K562 (cell line): ENCODE measurements around the gene HES6. TPM values are rescaled to one million over a fixed set of nuclear protein-coding genes. Genes with fewer than 3 reads are reported as not detected.

ENCODE experiments used
- CCAR2 ChIP-seq: fragments of 200-400 bp; formaldehyde crosslinking; IDR thresholded peaks from 2 replicates; pipeline ENCODE4 v1.6.1; 2017; ENCODE audit warnings: mild to moderate bottlenecking, low read depth, low read length
- CEBPG ChIP-seq, 3 experiments: fragments of 200-800 bp in 1 of 3; sonication (Bioruptor generic) in 1 of 3; sonication (generic) in 1 of 3; formaldehyde crosslinking in 1 of 3; IDR thresholded peaks in 2 of 3; conservative IDR thresholded peaks in 1 of 3; 2 replicates each; pipeline versions ENCODE4 v1.6.1 to v1.8.0; 2016 to 2022; ENCODE audit warnings: missing compliant biosample characterization in 2 of 3, missing genetic modification characterization in 2 of 3, mild to moderate bottlenecking in 1 of 3, missing genetic modification reagents in 1 of 3
- CREB3 ChIP-seq: fragments of 450-650 bp; conservative IDR thresholded peaks from 2 replicates; pipeline ENCODE4 v1.6.1; 2016; ENCODE audit warnings: missing genetic modification characterization, low read depth, mild to moderate bottlenecking, missing compliant biosample characterization, moderate library complexity
- CTBP1 ChIP-seq: fragments of 450-650 bp; IDR thresholded peaks from 2 replicates; pipeline ENCODE4 v1.6.1; 2016; ENCODE audit warnings: borderline replicate concordance
- GMEB1 ChIP-seq: fragments of 250-450 bp; sonication (Bioruptor Pico); IDR thresholded peaks from 2 replicates; pipeline ENCODE4 v1.4.0; 2020; ENCODE audit warnings: mild to moderate bottlenecking
- HDGF ChIP-seq: fragments of 450-650 bp; IDR thresholded peaks from 2 replicates; pipeline ENCODE4 v1.6.1; 2016
- KHSRP ChIP-seq: fragments of 450-650 bp; IDR thresholded peaks from 2 replicates; pipeline ENCODE4 v1.6.1; 2017
- MEF2D ChIP-seq: conservative IDR thresholded peaks from 2 replicates; pipeline ENCODE4 v1.6.1; 2016; ENCODE audit warnings: low read depth, missing genetic modification characterization, missing compliant biosample characterization
- MLX ChIP-seq, 2 experiments: fragments of 450-650 bp in 1 of 2; sonication (generic) in 1 of 2; formaldehyde crosslinking; conservative IDR thresholded peaks; 2 replicates each; pipeline versions ENCODE4 v1.4.0 to v1.8.1; 2020 to 2022; ENCODE audit warnings: mild to moderate bottlenecking in 1 of 2, missing genetic modification reagents in 1 of 2
- MXI1 ChIP-seq: IDR thresholded peaks from 2 replicates; pipeline ENCODE4 v1.6.1; 2011; ENCODE audit warnings: low read depth, mild to moderate bottlenecking, improper control_type of control experiment, low read length
- MYNN ChIP-seq, 2 experiments: sonication (generic); formaldehyde crosslinking in 1 of 2; IDR thresholded peaks; 2 replicates each; pipeline versions ENCODE4 v1.5.0 to v1.6.1; 2016 to 2020; ENCODE audit warnings: antibody characterized with exemption in 1 of 2, missing genetic modification reagents in 1 of 2
- NR2C2 ChIP-seq, 2 experiments: fragments of 200-800 bp in 1 of 2; sonication (Bioruptor generic) in 1 of 2; sonication (generic) in 1 of 2; formaldehyde crosslinking in 1 of 2; IDR thresholded peaks; 2 replicates each; pipeline versions ENCODE4 v1.6.1 to v1.8.0; 2016 to 2022; ENCODE audit warnings: mild to moderate bottlenecking in 1 of 2, missing compliant biosample characterization in 1 of 2, missing genetic modification characterization in 1 of 2, missing genetic modification reagents in 1 of 2
- NRF1 ChIP-seq, 2 experiments: fragments of 450-650 bp; IDR thresholded peaks in 1 of 2; conservative IDR thresholded peaks in 1 of 2; 2 replicates each; pipeline ENCODE4 v1.6.1; 2014; ENCODE audit warnings: mild to moderate bottlenecking in 2 of 2
- POLR2H ChIP-seq: IDR thresholded peaks from 2 replicates; pipeline ENCODE4 v1.6.1; 2016; ENCODE audit warnings: missing genetic modification characterization, low read depth, mild to moderate bottlenecking, control low read depth, missing compliant biosample characterization, moderate library complexity
- POLR3G ChIP-seq: IDR thresholded peaks from 2 replicates; pipeline ENCODE4 v1.6.1; 2011; ENCODE audit not compliant: insufficient read length, insufficient replicate concordance; ENCODE audit errors: extremely low read depth
- PTRF ChIP-seq: fragments of 450-650 bp; IDR thresholded peaks from 2 replicates; pipeline ENCODE4 v1.6.1; 2016; ENCODE audit warnings: mild to moderate bottlenecking, missing genetic modification characterization, missing compliant biosample characterization
- STAT6 ChIP-seq: sonication (generic); formaldehyde crosslinking; IDR thresholded peaks from 2 replicates; pipeline ENCODE4 v1.8.1; 2023; ENCODE audit warnings: mild to moderate bottlenecking, missing genetic modification reagents
- TEAD2 ChIP-seq: fragments of 450-650 bp; IDR thresholded peaks from 2 replicates; pipeline ENCODE4 v1.6.1; 2016; ENCODE audit warnings: missing genetic modification characterization, control low read depth, missing compliant biosample characterization
- ZNF212 ChIP-seq: fragments of 450-650 bp; formaldehyde crosslinking; IDR thresholded peaks from 2 replicates; pipeline ENCODE4 v1.4.0; 2020; ENCODE audit warnings: mild to moderate bottlenecking
- ZNF445 ChIP-seq: fragments of 250-450 bp; sonication (Bioruptor Pico); IDR thresholded peaks from 2 replicates; pipeline ENCODE4 v1.4.0; 2020; ENCODE audit warnings: low read depth, mild to moderate bottlenecking, moderate library complexity
- ZNF668 ChIP-seq: fragments of 250-450 bp; sonication (Bioruptor Pico); IDR thresholded peaks from 2 replicates; pipeline ENCODE4 v1.8.0; 2022; ENCODE audit warnings: mild to moderate bottlenecking, inconsistent platforms
- polyA plus RNA-seq, 8 experiments: library from polyadenylated mRNA; depleted of rRNA in 4 of 8; stranded (reverse) in 5 of 8; unstranded in 3 of 8; fragments of >200 nt; fragmentation: Nextera tagmentation in 2 of 8; fragmentation: Illumina TruSeq in 1 of 8; extraction: Ambion mirVana in 2 of 8; extraction: Trizol in 1 of 8; gene quantifications; 2 replicates each; pipeline versions ENCODE4 v1.2.1 to v1.2.3, GENCODE V29; 2011 to 2014; ENCODE audit warnings: inconsistent platforms in 1 of 8, missing spikeins in 1 of 8
- total RNA-seq, 7 experiments: library from RNA; depleted of rRNA in 6 of 7; stranded (reverse); fragments of >200 nt in 6 of 7; fragmentation: Illumina TruSeq in 2 of 7; extraction: Trizol in 2 of 7; gene quantifications; 2 replicates each; pipeline versions ENCODE4 v1.2.1 to v1.2.3, GENCODE V29; 2011 to 2021; ENCODE audit warnings: low replicate concordance in 1 of 7

HES6 gene
- total and polyA plus RNA-seq, 9 of the 15 experiments (the other 6 are each of a cell fraction or from before 2014, with no cell fraction given): 6.2 to 133 (median 29.2) TPM

GRCh38 chr2:238239863-238240756, at the start of gene HES6 (continued):
- no peak for TF ChIP-seq STAT6 (CRISPR knock-in tag)
- no peak for TF ChIP-seq CEBPG (CRISPR knock-in tag; IDR thresholded peaks at IDR 0.05)
- no peak for TF ChIP-seq CEBPG (tag; conservative IDR thresholded peaks at IDR 0.05 in 1 of 2, IDR thresholded peaks at IDR 0.05 in 1 of 2)
- no peak for TF ChIP-seq CREB3
- no peak for TF ChIP-seq HDGF
- TF ChIP-seq TEAD2 (tag): no peak
- TF ChIP-seq CCAR2: no peak
- no peak for TF ChIP-seq POLR3G
- TF ChIP-seq POLR2H (tag): peak; percentile 93
- TF ChIP-seq ZNF445 (CRISPR knock-in tag): no peak
- no peak for TF ChIP-seq PTRF (tag)
- peak; percentile 91 for TF ChIP-seq CTBP1
- no peak for TF ChIP-seq MYNN (IDR thresholded peaks at IDR 0.05)
- TF ChIP-seq MYNN (CRISPR knock-in tag; IDR thresholded peaks at IDR 0.05): no peak
- TF ChIP-seq ZNF668 (CRISPR knock-in tag): no peak
- TF ChIP-seq ZNF212 (CRISPR knock-in tag): no peak
- peak in 1 of 2 experiments; percentile 47; a peak in 2 of 4 replicates for TF ChIP-seq NRF1 (conservative IDR thresholded peaks at IDR 0.05 in 1 of 2, IDR thresholded peaks at IDR 0.05 in 1 of 2)
- TF ChIP-seq NR2C2 (CRISPR knock-in tag; IDR thresholded peaks at IDR 0.05): no peak
- no peak for TF ChIP-seq NR2C2 (tag; IDR thresholded peaks at IDR 0.05)
- no peak for TF ChIP-seq KHSRP
- no peak for TF ChIP-seq MLX (CRISPR knock-in tag; conservative IDR thresholded peaks at IDR 0.05)
- no peak for TF ChIP-seq MEF2D
- no peak for TF ChIP-seq MXI1
- TF ChIP-seq GMEB1 (CRISPR knock-in tag): 0 out of 2 replicates have a peak, but pooled peaks have one; percentile 8
